Liver (tissue), 9 donors: Measurements from ENCODE around the gene DNMT1. TPM values are rescaled to one million over a fixed set of nuclear protein-coding genes. Genes with fewer than 3 reads are reported as not detected.

ENCODE experiments used
- DNase-seq: peaks from one replicate; pipeline ENCODE4 v3.0.0-alpha.2; 2017; ENCODE audit warnings: low spot score
- H3K27ac ChIP-seq, 2 donors: one replicate each; pipeline ENCODE4 v1.7.0; 2013; ENCODE audit warnings: inconsistent platforms in 2 of 2, low read length in 2 of 2, control low read depth in 1 of 2, low read depth in 1 of 2, mild to moderate bottlenecking in 1 of 2
- H3K27me3 ChIP-seq, 4 donors: one replicate each; pipeline versions ENCODE4 v1.6.1 to v1.7.0; 2013; ENCODE audit warnings: low read length in 3 of 4, inconsistent platforms in 1 of 4, mild to moderate bottlenecking in 1 of 4, moderate library complexity in 1 of 4; ENCODE audit not compliant: control insufficient read depth in 4 of 4, insufficient read depth in 4 of 4
- H3K36me3 ChIP-seq, 4 donors: one replicate each; pipeline versions ENCODE4 v1.6.1 to v1.7.0; 2013; ENCODE audit warnings: low read length in 3 of 4, mild to moderate bottlenecking in 3 of 4, low read depth in 1 of 4, moderate library complexity in 1 of 4; ENCODE audit not compliant: control insufficient read depth in 4 of 4, insufficient read depth in 3 of 4
- H3K4me1 ChIP-seq, 4 donors: one replicate each; pipeline versions ENCODE4 v1.6.1 to v1.7.0; 2013; ENCODE audit warnings: low read length in 3 of 4, mild to moderate bottlenecking in 3 of 4, moderate library complexity in 1 of 4; ENCODE audit not compliant: control insufficient read depth in 4 of 4, insufficient read depth in 4 of 4
- H3K4me3 ChIP-seq, 3 donors: one replicate each; pipeline versions ENCODE4 v1.6.1 to v1.7.0; 2013; ENCODE audit warnings: low read length in 3 of 3, control low read depth in 1 of 3, low read depth in 1 of 3, mild to moderate bottlenecking in 1 of 3
- H3K9ac ChIP-seq, 2 donors: one replicate each; pipeline ENCODE4 v1.7.0; 2013; ENCODE audit warnings: low read length in 2 of 2, mild to moderate bottlenecking in 2 of 2, moderate library complexity in 2 of 2, control low read depth in 1 of 2, low read depth in 1 of 2
- H3K9me3 ChIP-seq, 4 donors: one replicate each; pipeline versions ENCODE4 v1.6.1 to v1.7.0; 2013; ENCODE audit warnings: low read length in 3 of 4; ENCODE audit not compliant: control insufficient read depth in 4 of 4
- ATF3 ChIP-seq: IDR thresholded peaks from 2 replicates; pipeline ENCODE4 v1.6.1; 2016; ENCODE audit warnings: antibody characterized with exemption
- EGR1 ChIP-seq, 2 donors: IDR thresholded peaks; 2 replicates each; pipeline ENCODE4 v1.6.1; 2016 to 2018; ENCODE audit warnings: antibody characterized with exemption in 2 of 2, low read depth in 2 of 2
- FOXA1 ChIP-seq: IDR thresholded peaks from 2 replicates; pipeline ENCODE4 v1.6.1; 2016; ENCODE audit warnings: antibody characterized with exemption
- FOXA2 ChIP-seq: IDR thresholded peaks from 2 replicates; pipeline ENCODE4 v1.6.1; 2016; ENCODE audit warnings: antibody characterized with exemption
- GABPA ChIP-seq, 2 donors: IDR thresholded peaks in 1 of 2; conservative IDR thresholded peaks in 1 of 2; 2 replicates each; pipeline ENCODE4 v1.6.1; 2016; ENCODE audit warnings: antibody characterized with exemption in 2 of 2, mild to moderate bottlenecking in 1 of 2, moderate library complexity in 1 of 2
- HNF4A ChIP-seq, 2 donors: conservative IDR thresholded peaks; 2 replicates each; pipeline ENCODE4 v1.6.1; 2016; ENCODE audit warnings: antibody characterized with exemption in 2 of 2, mild to moderate bottlenecking in 2 of 2
- HNF4G ChIP-seq: IDR thresholded peaks from 2 replicates; pipeline ENCODE4 v1.6.1; 2016; ENCODE audit warnings: antibody characterized with exemption
- JUND ChIP-seq, 2 donors: IDR thresholded peaks; 2 replicates each; pipeline ENCODE4 v1.6.1; 2016; ENCODE audit warnings: antibody characterized with exemption in 2 of 2
- MAX ChIP-seq: IDR thresholded peaks from 2 replicates; pipeline ENCODE4 v1.6.1; 2016; ENCODE audit warnings: antibody characterized with exemption
- NR2F2 ChIP-seq: IDR thresholded peaks from 2 replicates; pipeline ENCODE4 v1.6.1; 2016; ENCODE audit warnings: antibody characterized with exemption
- RAD21 ChIP-seq, 2 donors: IDR thresholded peaks; 2 replicates each; pipeline ENCODE4 v1.6.1; 2016; ENCODE audit warnings: antibody characterized with exemption in 2 of 2, mild to moderate bottlenecking in 2 of 2
- REST ChIP-seq: IDR thresholded peaks from 2 replicates; pipeline ENCODE4 v1.6.1; 2016; ENCODE audit warnings: antibody characterized with exemption, mild to moderate bottlenecking
- RXRA ChIP-seq, 2 donors: IDR thresholded peaks; 2 replicates each; pipeline ENCODE4 v1.6.1; 2017 to 2018; ENCODE audit warnings: antibody characterized with exemption in 2 of 2, mild to moderate bottlenecking in 1 of 2
- SP1 ChIP-seq: IDR thresholded peaks from 2 replicates; pipeline ENCODE4 v1.6.1; 2018; ENCODE audit warnings: antibody characterized with exemption, mild to moderate bottlenecking
- TAF1 ChIP-seq: conservative IDR thresholded peaks from 2 replicates; pipeline ENCODE4 v1.6.1; 2016; ENCODE audit warnings: antibody characterized with exemption, mild to moderate bottlenecking
- YY1 ChIP-seq: IDR thresholded peaks from 2 replicates; pipeline ENCODE4 v1.6.1; 2016; ENCODE audit warnings: antibody characterized with exemption, mild to moderate bottlenecking
- WGBS: extraction: QIAGEN DNeasy Blood & Tissue Kit; methylation state at CpG from one replicate; pipeline ENCODE4 v1.1.7; 2013; 5-methylcytosine and 5-hydroxymethylcytosine counted together
- polyA plus RNA-seq, 2 donors: library from polyadenylated mRNA; stranded (reverse) in 1 of 2; unstranded in 1 of 2; fragments of 200-250 nt in 1 of 2; fragments of >200 nt in 1 of 2; fragmentation: Nextera tagmentation in 1 of 2; extraction: Ambion mirVana in 1 of 2; gene quantifications; one replicate each; pipeline versions ENCODE4 v1.2.1 to v1.2.3, GENCODE V29; 2013 to 2015
- total RNA-seq, 2 donors: library from RNA; depleted of rRNA; stranded (reverse); fragments of >200 nt; gene quantifications; one replicate each; pipeline ENCODE4 v1.2.3, GENCODE V29; 2014
- TF ChIP-seq, protein P1 (sequence below): IDR thresholded peaks from 2 replicates; pipeline ENCODE4 v1.6.1; 2016; ENCODE audit warnings: antibody characterized with exemption
- TF ChIP-seq, protein P2 (sequence below): fragments of 150-350 bp; IDR thresholded peaks from 2 replicates; pipeline ENCODE4 v1.5.1; 2017; ENCODE audit warnings: improper control_type of control experiment, low read depth, low read length; ENCODE audit not compliant: missing input control
- donor health status: healthy.
- donor health status: healthy.
- donor health status: healthy.
- donor health status: healthy.
- donor health status: healthy.

Gene DNMT1
- total and polyA plus RNA-seq, 4 donors, result 8.7 to 47.1 (median 20.0) TPM

- Histone ChIP-seq H3K27ac (no peak overlapping the region), H3K9ac (no peak overlapping the region), H3K36me3 (peaks cover 22 to 50% (median 32%) of the 10 kb centered on the region in 4 donors), H3K9me3 (no peaks in the 10 kb centered on the region), H3K27me3 (no peaks in the 10 kb centered on the region), H3K4me3 (no peak overlapping the region), H3K4me1 (no peaks in the 10 kb centered on the region)
- TF ChIP-seq, protein P1, sequence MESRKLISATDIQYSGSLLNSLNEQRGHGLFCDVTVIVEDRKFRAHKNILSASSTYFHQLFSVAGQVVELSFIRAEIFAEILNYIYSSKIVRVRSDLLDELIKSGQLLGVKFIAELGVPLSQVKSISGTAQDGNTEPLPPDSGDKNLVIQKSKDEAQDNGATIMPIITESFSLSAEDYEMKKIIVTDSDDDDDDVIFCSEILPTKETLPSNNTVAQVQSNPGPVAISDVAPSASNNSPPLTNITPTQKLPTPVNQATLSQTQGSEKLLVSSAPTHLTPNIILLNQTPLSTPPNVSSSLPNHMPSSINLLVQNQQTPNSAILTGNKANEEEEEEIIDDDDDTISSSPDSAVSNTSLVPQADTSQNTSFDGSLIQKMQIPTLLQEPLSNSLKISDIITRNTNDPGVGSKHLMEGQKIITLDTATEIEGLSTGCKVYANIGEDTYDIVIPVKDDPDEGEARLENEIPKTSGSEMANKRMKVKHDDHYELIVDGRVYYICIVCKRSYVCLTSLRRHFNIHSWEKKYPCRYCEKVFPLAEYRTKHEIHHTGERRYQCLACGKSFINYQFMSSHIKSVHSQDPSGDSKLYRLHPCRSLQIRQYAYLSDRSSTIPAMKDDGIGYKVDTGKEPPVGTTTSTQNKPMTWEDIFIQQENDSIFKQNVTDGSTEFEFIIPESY, result no peak
- no peak for TF ChIP-seq REST
- no peak for TF ChIP-seq HNF4G
- no peak for TF ChIP-seq RXRA (IDR thresholded peaks at IDR 0.05)
- TF ChIP-seq TAF1, result no peak
- no peak for TF ChIP-seq FOXA1
- TF ChIP-seq FOXA2, result no peak
- TF ChIP-seq, protein P2, sequence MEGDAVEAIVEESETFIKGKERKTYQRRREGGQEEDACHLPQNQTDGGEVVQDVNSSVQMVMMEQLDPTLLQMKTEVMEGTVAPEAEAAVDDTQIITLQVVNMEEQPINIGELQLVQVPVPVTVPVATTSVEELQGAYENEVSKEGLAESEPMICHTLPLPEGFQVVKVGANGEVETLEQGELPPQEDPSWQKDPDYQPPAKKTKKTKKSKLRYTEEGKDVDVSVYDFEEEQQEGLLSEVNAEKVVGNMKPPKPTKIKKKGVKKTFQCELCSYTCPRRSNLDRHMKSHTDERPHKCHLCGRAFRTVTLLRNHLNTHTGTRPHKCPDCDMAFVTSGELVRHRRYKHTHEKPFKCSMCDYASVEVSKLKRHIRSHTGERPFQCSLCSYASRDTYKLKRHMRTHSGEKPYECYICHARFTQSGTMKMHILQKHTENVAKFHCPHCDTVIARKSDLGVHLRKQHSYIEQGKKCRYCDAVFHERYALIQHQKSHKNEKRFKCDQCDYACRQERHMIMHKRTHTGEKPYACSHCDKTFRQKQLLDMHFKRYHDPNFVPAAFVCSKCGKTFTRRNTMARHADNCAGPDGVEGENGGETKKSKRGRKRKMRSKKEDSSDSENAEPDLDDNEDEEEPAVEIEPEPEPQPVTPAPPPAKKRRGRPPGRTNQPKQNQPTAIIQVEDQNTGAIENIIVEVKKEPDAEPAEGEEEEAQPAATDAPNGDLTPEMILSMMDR, result no peak
- no peak for TF ChIP-seq ATF3
- TF ChIP-seq GABPA (IDR thresholded peaks at IDR 0.05 in 1 of 2, conservative IDR thresholded peaks at IDR 0.05 in 1 of 2), result no peak
- no peak for TF ChIP-seq HNF4A (conservative IDR thresholded peaks at IDR 0.05)
- TF ChIP-seq JUND (IDR thresholded peaks at IDR 0.05), result no peak
- no peak for TF ChIP-seq NR2F2
- TF ChIP-seq SP1, result no peak
- TF ChIP-seq EGR1 (IDR thresholded peaks at IDR 0.05; ENCODE audit: low read depth in 2 of 2), result no peak
- TF ChIP-seq YY1, result no peak
- TF ChIP-seq MAX, result no peak
- no peak for TF ChIP-seq RAD21 (IDR thresholded peaks at IDR 0.05)
- no peak for DNase-seq
- 96% methylated on average over 9 of the region's 9 CpGs for WGBS
Measured at GRCh38 chr19:10134040-10134439, 60.7 kb downstream of the DNMT1 start.
